Measurements from ENCODE around the gene EIF4E2. TPM values are rescaled to one million over a fixed set of nuclear protein-coding genes. Genes with fewer than 3 reads are reported as not detected.
A peak's percentile ranks its signal among the peaks of the same experiment; 100 is the strongest.

EIF4E2 gene
- total RNA-seq, 1 experiment from 2014 or later, result 69.6 TPM

- Histone ChIP-seq H3K4me2 (no peak overlapping the region), H3K9me3 (ENCODE audit: insufficient read depth, low read depth) (no peaks in the 10 kb centered on the region), H3K27ac (no peak overlapping the region), H3F3A (ENCODE audit: insufficient read depth, low read depth) (no peaks in the 10 kb centered on the region), H3K36me3 (ENCODE audit: low read depth) (no peaks in the 10 kb centered on the region), H4K20me1 (ENCODE audit: insufficient read depth) (no peaks in the 10 kb centered on the region), H3K4me1 (replicated peaks; ENCODE audit: insufficient read depth) (no peaks in the 10 kb centered on the region), H3K9me2 (ENCODE audit: insufficient read depth) (no peaks in the 10 kb centered on the region), H2AFZ (no peak overlapping the region), H3K4me3 (no peak overlapping the region), H3K27me3 (ENCODE audit: insufficient read depth, low read depth) (peaks cover 55% of the 10 kb centered on the region), H3K79me2 (ENCODE audit: low read depth) (no peaks in the 10 kb centered on the region)
- no peak for DNase-seq
- BruUV-seq (replicated peaks), result no TSS peak
- no peak for TF ChIP-seq EZH2 (IDR thresholded peaks at IDR 0.05; ENCODE audit: low read depth)
- intact Hi-C loops (cut with micrococcal nuclease; ENCODE audit: unreplicated experiment), result loop anchor here (10.0 kb wide), 2 partner anchors 196 to 616 kb away; no protein-coding TSS in a partner anchor
- ChIA-PET CTCF (interaction anchor here (0.6 kb wide), 1 partner anchor 219 kb away, joined by 3 read pairs; no protein-coding TSS in a partner anchor), POLR2A (ENCODE audit: unreplicated experiment) (no interaction called here)
These were observed 30.0 kb upstream of the EIF4E2 start for GRCh38 chr2:232520489-232520888.

- Histone ChIP-seq H3F3A (ENCODE audit: insufficient read depth, low read depth) (no peaks in the 10 kb centered on the region), H3K4me3 (no peak overlapping the region), H2AFZ (no peak overlapping the region), H3K4me1 (replicated peaks; ENCODE audit: insufficient read depth) (no peaks in the 10 kb centered on the region), H3K9me3 (ENCODE audit: insufficient read depth, low read depth) (no peaks in the 10 kb centered on the region), H3K27ac (no peak overlapping the region), H4K20me1 (ENCODE audit: insufficient read depth) (no peaks in the 10 kb centered on the region), H3K27me3 (ENCODE audit: insufficient read depth, low read depth) (peaks cover 55% of the 10 kb centered on the region), H3K36me3 (ENCODE audit: low read depth) (no peaks in the 10 kb centered on the region), H3K79me2 (ENCODE audit: low read depth) (no peaks in the 10 kb centered on the region), H3K4me2 (no peak overlapping the region), H3K9me2 (ENCODE audit: insufficient read depth) (no peaks in the 10 kb centered on the region)
- DNase-seq, result no peak
- no TSS peak for BruUV-seq (replicated peaks)
- POLR2A ChIA-PET (ENCODE audit: unreplicated experiment), result no interaction called here
- intact Hi-C loops (cut with micrococcal nuclease; ENCODE audit: unreplicated experiment), result loop anchor here (10.0 kb wide), 2 partner anchors 196 to 616 kb away; no protein-coding TSS in a partner anchor
- CTCF ChIA-PET, result interaction anchor here (0.6 kb wide), 1 partner anchor 219 kb away, joined by 3 read pairs; no protein-coding TSS in a partner anchor
- TF ChIP-seq EZH2 (IDR thresholded peaks at IDR 0.05; ENCODE audit: low read depth), result no peak
- TF ChIP-seq CTCF (conservative IDR thresholded peaks at IDR 0.05), result no peak
These were observed 29.4 kb upstream of the EIF4E2 start for GRCh38 chr2:232521098-232521497.

GRCh38 chr2:232521959-232522622, 28.4 kb upstream of the EIF4E2 start:
- H3K9me2 ChIP-seq (ENCODE audit: insufficient read depth), result no peaks in the 10 kb centered on the region
- intact Hi-C loops (cut with micrococcal nuclease; ENCODE audit: unreplicated experiment), result loop anchor here (2.0 to 10.0 kb wide), 3 partner anchors 75 to 617 kb away; no protein-coding TSS in a partner anchor
- H3K4me3 ChIP-seq, result no peak overlapping the region
- BruUV-seq (replicated peaks), result no TSS peak
- no peak overlapping the region for H3K27ac ChIP-seq
- no peak for TF ChIP-seq EZH2 (IDR thresholded peaks at IDR 0.05; ENCODE audit: low read depth)
- peak; percentile 75 for TF ChIP-seq CTCF (conservative IDR thresholded peaks at IDR 0.05)
- H2AFZ ChIP-seq, result no peak overlapping the region
- no peaks in the 10 kb centered on the region for H4K20me1 ChIP-seq (ENCODE audit: insufficient read depth)
- H3K36me3 ChIP-seq (ENCODE audit: low read depth), result no peaks in the 10 kb centered on the region
- no peaks in the 10 kb centered on the region for H3F3A ChIP-seq (ENCODE audit: insufficient read depth, low read depth)
- no peaks in the 10 kb centered on the region for H3K79me2 ChIP-seq (ENCODE audit: low read depth)
- peak in 1 of 2 experiments; percentile 58 for DNase-seq
- POLR2A ChIA-PET (ENCODE audit: unreplicated experiment), result no interaction called here
- CTCF ChIA-PET, result interaction anchor here (0.6 kb wide), 2 partner anchors 70 to 638 kb away, joined by 3 to 7 read pairs; no protein-coding TSS in a partner anchor
- H3K4me1 ChIP-seq (replicated peaks; ENCODE audit: insufficient read depth), result no peaks in the 10 kb centered on the region
- no peak overlapping the region for H3K4me2 ChIP-seq
- no peaks in the 10 kb centered on the region for H3K9me3 ChIP-seq (ENCODE audit: insufficient read depth, low read depth)
- H3K27me3 ChIP-seq (ENCODE audit: insufficient read depth, low read depth), result peaks cover 55% of the 10 kb centered on the region

All from PC-9 (cell line).